IMR-90 (cell line): ENCODE measurements around the gene ATOSA. TPM values are rescaled to one million over a fixed set of nuclear protein-coding genes. Genes with fewer than 3 reads are reported as not detected.

ENCODE experiments used
- ATAC-seq: fragments of 200-7000 bp; cut with Tn5 transposase; 2 replicates; pipeline ENCODE4 v1.9.1; 2020; ENCODE audit warnings: low read depth, mild to moderate bottlenecking, moderate library complexity
- BruUV-seq: library from RNA; stranded (reverse); fragments of 400-500 nt; replicated peaks from 2 replicates; lab custom pipeline; 2021; lab: Mats Ljungman, UMichigan
- CTCF ChIA-PET: fragments of 300-600 bp; formaldehyde crosslinking; extraction: SDS; loops from one replicate; lab custom pipeline; 2021; ENCODE audit warnings: antibody characterized with exemption; lab: Yijun Ruan, JAX
- POLR2A ChIA-PET: fragments of 300-600 bp; sonication (Branson Sonifier 250); formaldehyde crosslinking; loops from one replicate; lab custom pipeline; 2022; ENCODE audit warnings: antibody characterized with exemption; ENCODE audit not compliant: unreplicated experiment; lab: Charles Lee
- DNase-seq: peaks from one replicate; pipeline ENCODE4 v3.0.0; 2013
- H2AFZ ChIP-seq: replicated peaks from 2 replicates; pipeline ENCODE3; 2013; ENCODE audit warnings: low read length, mild to moderate bottlenecking; ENCODE audit not compliant: poor library complexity
- H2AK5ac ChIP-seq: 2 replicates; pipeline ENCODE4 v1.6.1; 2013; ENCODE audit warnings: low read depth, low read length, inconsistent platforms
- H2AK9ac ChIP-seq: replicated peaks from 2 replicates; pipeline ENCODE3; 2013; ENCODE audit warnings: mild to moderate bottlenecking, low read depth, low read length, moderate library complexity; ENCODE audit not compliant: poor library complexity
- H2BK120ac ChIP-seq: 2 replicates; pipeline ENCODE4 v1.6.1; 2013; ENCODE audit warnings: low read depth, low read length, inconsistent platforms
- H2BK15ac ChIP-seq: 3 replicates; pipeline ENCODE4 v1.6.1; 2013; ENCODE audit warnings: low read depth, low read length, inconsistent platforms
- H2BK20ac ChIP-seq: 2 replicates; pipeline ENCODE4 v1.6.1; 2013; ENCODE audit warnings: low read depth, mild to moderate bottlenecking, inconsistent platforms, low read length, moderate library complexity
- H2BK5ac ChIP-seq: 2 replicates; pipeline ENCODE4 v1.6.1; 2013; ENCODE audit warnings: mild to moderate bottlenecking, low read depth, low read length, inconsistent platforms; ENCODE audit not compliant: poor library complexity, severe bottlenecking
- H3K14ac ChIP-seq: replicated peaks from 2 replicates; pipeline ENCODE4 v1.6.1; 2013; ENCODE audit warnings: low read depth, low read length, inconsistent platforms
- H3K18ac ChIP-seq: 2 replicates; pipeline ENCODE4 v1.6.1; 2013; ENCODE audit warnings: low read depth, low read length, control low read depth
- H3K23ac ChIP-seq: 2 replicates; pipeline ENCODE4 v1.6.1; 2013; ENCODE audit warnings: low read depth, low read length, inconsistent platforms
- H3K27ac ChIP-seq: 2 replicates; pipeline ENCODE4 v1.5.1; 2013; ENCODE audit warnings: mild to moderate bottlenecking, control low read depth, low read length; ENCODE audit not compliant: insufficient read depth
- H3K27me3 ChIP-seq: 2 replicates; pipeline ENCODE4 v1.6.1; 2013; ENCODE audit warnings: low read length; ENCODE audit not compliant: control insufficient read depth, insufficient read depth
- H3K36me3 ChIP-seq: 2 replicates; pipeline ENCODE4 v1.6.1; 2013; ENCODE audit warnings: low read length, mixed read lengths; ENCODE audit not compliant: control insufficient read depth, insufficient read depth
- H3K4ac ChIP-seq: 2 replicates; pipeline ENCODE4 v1.6.1; 2013; ENCODE audit warnings: low read depth, low read length, inconsistent platforms
- H3K4me1 ChIP-seq: 2 replicates; pipeline ENCODE4 v1.6.1; 2013; ENCODE audit warnings: low read length, mixed read lengths; ENCODE audit not compliant: control insufficient read depth, insufficient read depth
- H3K4me2 ChIP-seq: 2 replicates; pipeline ENCODE4 v1.6.1; 2013; ENCODE audit warnings: low read depth, mild to moderate bottlenecking, control low read depth, low read length, moderate library complexity
- H3K4me3 ChIP-seq: 2 replicates; pipeline ENCODE4 v1.5.1; 2013; ENCODE audit warnings: low read depth, mild to moderate bottlenecking, control low read depth, low read length, moderate library complexity; ENCODE audit not compliant: insufficient read depth
- H3K56ac ChIP-seq: 2 replicates; pipeline ENCODE4 v1.6.1; 2013; ENCODE audit warnings: low read length, inconsistent platforms; ENCODE audit not compliant: insufficient read depth; ENCODE audit errors: extremely low read depth
- H3K79me1 ChIP-seq, 2 experiments: 2 replicates each; pipeline ENCODE4 v1.6.1; 2013; ENCODE audit warnings: low read length in 2 of 2, inconsistent platforms in 1 of 2, low read depth in 1 of 2
- H3K9ac ChIP-seq: 2 replicates; pipeline ENCODE4 v1.6.1; 2013; ENCODE audit warnings: low read depth, low read length, control low read depth
- H3K9me1 ChIP-seq: 2 replicates; pipeline ENCODE4 v1.6.1; 2013; ENCODE audit warnings: low read length, inconsistent platforms; ENCODE audit not compliant: insufficient read depth
- H3K9me3 ChIP-seq: 2 replicates; pipeline ENCODE4 v1.6.1; 2013; ENCODE audit warnings: low read length; ENCODE audit not compliant: control insufficient read depth, insufficient read depth
- H4K20me1 ChIP-seq: 2 replicates; pipeline ENCODE4 v1.6.1; 2013; ENCODE audit warnings: low read length, inconsistent platforms; ENCODE audit not compliant: insufficient read depth
- H4K5ac ChIP-seq: 2 replicates; pipeline ENCODE4 v1.6.1; 2013; ENCODE audit warnings: mild to moderate bottlenecking, low read depth, low read length, control low read depth
- H4K8ac ChIP-seq, 2 experiments: 2 replicates each; pipeline ENCODE4 v1.6.1; 2013; ENCODE audit warnings: low read depth in 2 of 2, low read length in 2 of 2, control low read depth in 1 of 2, inconsistent platforms in 1 of 2
- H4K91ac ChIP-seq: 2 replicates; pipeline ENCODE4 v1.6.1; 2013; ENCODE audit warnings: low read depth, low read length, inconsistent platforms; ENCODE audit not compliant: insufficient read depth
- RFX5 ChIP-seq: IDR thresholded peaks from 2 replicates; pipeline ENCODE4 v1.8.0; 2012; ENCODE audit warnings: low read depth, mild to moderate bottlenecking, low read length, moderate library complexity
- WGBS, 2 experiments: methylation state at CpG; one replicate each; pipeline versions ENCODE4 v1.1.5 to v1.1.7; 2013; ENCODE audit warnings: missing lambda C conversion rate in 2 of 2; ENCODE audit not compliant: insufficient read length in 1 of 2; ENCODE audit errors: extremely low coverage in 2 of 2; 5-methylcytosine and 5-hydroxymethylcytosine counted together
- dilution Hi-C: fragments of 300-500 bp; cut with HindIII; formaldehyde crosslinking; loops from one replicate; pipeline ENCODE4 v1.14.3; 2018; ENCODE audit warnings: low sequenced_read_pairs; ENCODE audit not compliant: unreplicated experiment
- in situ Hi-C: fragments of 300-500 bp; cut with MboI; formaldehyde crosslinking; loops from 3 replicates; pipeline ENCODE4 v1.14.3; 2019; ENCODE audit warnings: low sequenced_read_pairs, inconsistent platforms, mixed read lengths
- intact Hi-C: fragments of 100-400 bp; cut with micrococcal nuclease; formaldehyde crosslinking; loops from 2 replicates; pipeline ENCODE4 v1.10.0; 2022
- polyA plus RNA-seq, 3 experiments: library from polyadenylated mRNA; depleted of rRNA; stranded (reverse); fragments of >200 nt; gene quantifications; 2 replicates each; pipeline ENCODE4 v1.2.3, GENCODE V29; 2012; ENCODE audit warnings: low replicate concordance in 1 of 3
- total RNA-seq: library from RNA; depleted of rRNA; stranded (reverse); fragments of >200 nt; gene quantifications from 2 replicates; pipeline ENCODE4 v1.2.3, GENCODE V29; 2012

ATOSA gene
- total and polyA plus RNA-seq, 2 of the 4 experiments (the other 2 are of a cell fraction): 13.2 to 17.2 TPM

DNA sequence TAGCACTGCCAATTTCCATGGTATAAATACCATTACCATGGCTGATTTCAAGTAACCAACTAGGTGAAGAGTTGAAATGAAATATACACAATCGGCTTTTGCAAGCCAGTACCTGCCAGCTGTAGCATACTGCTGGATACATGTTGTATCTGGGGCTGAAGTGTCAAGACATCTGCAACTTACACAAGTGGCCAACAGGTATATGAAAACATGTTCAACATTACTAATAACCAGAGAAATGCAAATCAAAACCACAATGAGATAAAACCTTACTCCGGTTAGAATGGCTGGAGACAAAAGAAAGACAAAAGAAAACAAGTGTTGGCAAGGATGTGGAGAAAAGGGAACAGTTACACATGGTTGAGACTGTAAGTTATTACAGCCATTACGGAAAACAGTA lies 11.6 kb downstream of the ATOSA start:
- H3K27me3 ChIP-seq: no peaks in the 10 kb centered on the region
- H2AK5ac ChIP-seq: no peak overlapping the region
- no peak for TF ChIP-seq RFX5
- ATAC-seq (no peak), DNase-seq (no peak)
- H3K4me3 ChIP-seq: no peak overlapping the region
- no peak overlapping the region for H3K27ac ChIP-seq
- CTCF ChIA-PET: no interaction called here
- dilution Hi-C loops: no loop called here
- H3K9ac ChIP-seq: no peak overlapping the region
- no peaks in the 10 kb centered on the region for H4K20me1 ChIP-seq
- in situ Hi-C loops: loop anchor here (25.0 kb wide), 1 partner anchor 655 kb away; the partner anchor contains the start of gene MAPK6
- peaks cover 13% of the 10 kb centered on the region for H3K36me3 ChIP-seq
- no peak overlapping the region for H4K5ac ChIP-seq
- POLR2A ChIA-PET: no interaction called here
- H4K8ac ChIP-seq: no peak overlapping the region
- no CpG with 5 or more reads among the region's 3 CpGs for WGBS, 2 experiments
- H3K79me1 ChIP-seq: peaks cover 3 to 7% of the 10 kb centered on the region in 2 experiments; a peak in 2 of 4 replicates
- H3K23ac ChIP-seq: no peak overlapping the region
- no peak overlapping the region for H2BK5ac ChIP-seq
- no peaks in the 10 kb centered on the region for H3K4me1 ChIP-seq
- no TSS peak for BruUV-seq
- no peaks in the 10 kb centered on the region for H3K9me1 ChIP-seq
- no peak overlapping the region for H3K18ac ChIP-seq
- no peak overlapping the region for H3K56ac ChIP-seq
- H2BK15ac ChIP-seq: no peak overlapping the region
- no peak overlapping the region for H4K91ac ChIP-seq
- H3K4me2 ChIP-seq: no peak overlapping the region
- no peak overlapping the region for H2BK120ac ChIP-seq
- no peak overlapping the region for H3K4ac ChIP-seq
- no peak overlapping the region for H3K14ac ChIP-seq
- H3K9me3 ChIP-seq: no peaks in the 10 kb centered on the region
- no peak overlapping the region for H2AFZ ChIP-seq
- intact Hi-C loops: no loop called here
- no peak overlapping the region for H2BK20ac ChIP-seq
- H2AK9ac ChIP-seq: no peak overlapping the region
